LNCaP clone FGC (cell line): ENCODE results near the gene HPS1.
A peak's percentile ranks its signal among the peaks of the same experiment; 100 is the strongest.

ENCODE experiments used
- DNase-seq: peaks from one replicate; pipeline ENCODE4 v3.0.0-alpha.2; 2011; ENCODE audit warnings: low read depth
- H3K4me3 ChIP-seq: 2 replicates; pipeline ENCODE4 v1.5.1; 2011; ENCODE audit warnings: mild to moderate bottlenecking, low read depth, low read length, control low read depth
- CTCF ChIP-seq: IDR thresholded peaks from 2 replicates; pipeline ENCODE4 v1.5.1; 2012; ENCODE audit warnings: mild to moderate bottlenecking; ENCODE audit not compliant: control insufficient read depth, insufficient read depth; ENCODE audit errors: extremely low read depth

HPS1 gene

DNA sequence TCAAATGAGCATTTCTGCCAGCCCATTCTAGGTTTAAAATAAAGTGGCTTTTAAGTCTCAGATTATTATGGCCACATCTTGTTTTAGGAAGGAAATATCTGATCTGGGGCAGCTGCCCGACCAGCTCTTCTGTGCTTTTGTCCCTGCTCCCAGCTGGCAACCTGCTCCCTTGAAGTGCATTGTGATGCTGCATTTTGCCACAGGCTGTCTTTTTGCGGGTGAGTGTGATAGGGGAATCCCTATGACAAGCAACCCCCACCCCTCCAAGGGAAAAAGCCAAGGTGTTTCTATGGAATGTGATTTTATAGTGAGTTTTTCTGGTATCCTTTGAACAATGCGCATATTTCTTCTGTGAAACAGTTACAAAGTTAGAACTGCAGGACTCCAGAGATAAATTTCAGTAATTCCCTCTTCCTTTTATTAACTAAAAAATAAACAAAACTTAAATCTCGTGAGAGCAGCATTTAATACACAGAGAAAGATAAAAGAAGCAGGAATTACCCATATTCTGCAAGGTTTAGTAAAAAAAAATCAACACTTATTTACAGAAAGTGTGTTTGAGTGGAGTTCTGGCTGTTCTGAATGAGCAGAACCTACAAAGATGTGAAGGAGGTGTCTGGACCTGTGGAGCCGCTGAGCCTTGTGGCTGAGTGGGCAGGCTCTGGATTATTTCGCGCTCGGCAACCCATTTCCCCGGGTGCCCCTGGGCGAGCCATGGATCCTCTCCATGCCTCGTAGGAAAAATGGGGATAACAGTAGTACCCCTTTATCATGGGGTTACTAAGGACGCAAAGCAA lies 10.1 kb upstream of the HPS1 start:
- H3K4me3 ChIP-seq = no peak overlapping the region
- no peak for TF ChIP-seq CTCF
- DNase-seq = no peak

DNA sequence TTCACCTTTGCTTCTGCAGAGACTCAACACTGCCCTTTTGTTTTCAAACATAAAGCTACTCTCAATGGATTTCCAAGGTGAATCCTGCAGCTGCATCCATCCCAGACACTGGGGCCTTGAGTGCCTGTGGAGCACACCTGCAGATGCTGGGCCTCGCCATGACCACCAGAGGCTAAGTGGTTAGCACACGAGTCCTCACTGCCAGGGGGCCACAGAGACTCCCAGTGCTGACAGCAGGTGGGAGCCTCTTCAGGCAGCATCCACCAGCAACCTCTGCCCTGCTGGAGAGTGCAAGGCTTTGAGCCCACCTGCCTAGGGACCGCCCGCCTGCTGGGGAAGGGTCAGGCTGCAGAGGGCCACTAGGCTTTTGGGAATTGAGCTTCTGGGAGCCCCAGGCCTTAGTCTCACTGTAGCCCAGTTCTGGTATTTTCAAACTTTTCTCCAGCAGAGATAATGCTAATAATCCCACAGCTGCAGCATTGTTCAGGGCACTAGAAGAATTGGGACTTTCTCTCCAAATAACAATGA lies 9.4 kb upstream of the HPS1 start:
- no peak for DNase-seq
- no peak for TF ChIP-seq CTCF
- no peak overlapping the region for H3K4me3 ChIP-seq

DNA sequence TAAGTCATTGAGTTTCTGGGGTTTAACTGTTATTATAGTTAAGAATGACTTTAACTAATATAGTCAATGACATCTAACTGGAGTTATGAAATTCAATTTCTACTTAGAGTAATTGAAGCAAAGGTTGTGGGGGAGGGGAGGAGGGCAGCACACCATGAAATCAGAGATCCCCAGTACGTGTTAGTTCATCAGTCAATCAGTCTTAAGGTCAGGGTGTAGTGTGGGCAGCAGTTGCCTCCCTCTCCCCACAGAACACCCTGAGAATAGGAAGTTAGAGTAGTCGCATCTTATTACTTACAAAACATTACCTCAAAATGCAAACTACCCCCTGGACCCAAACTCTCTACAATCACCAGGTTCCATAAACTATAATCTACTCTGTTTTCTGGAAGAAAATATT lies 7.0 kb upstream of the HPS1 start:
- no peak for DNase-seq
- no peak for TF ChIP-seq CTCF
- H3K4me3 ChIP-seq = no peak overlapping the region

- no peak overlapping the region for H3K4me3 ChIP-seq
- no peak for TF ChIP-seq CTCF
- DNase-seq = no peak
Measured at GRCh38 chr10:98450618-98451017, 3.9 kb upstream of the HPS1 start.

DNA sequence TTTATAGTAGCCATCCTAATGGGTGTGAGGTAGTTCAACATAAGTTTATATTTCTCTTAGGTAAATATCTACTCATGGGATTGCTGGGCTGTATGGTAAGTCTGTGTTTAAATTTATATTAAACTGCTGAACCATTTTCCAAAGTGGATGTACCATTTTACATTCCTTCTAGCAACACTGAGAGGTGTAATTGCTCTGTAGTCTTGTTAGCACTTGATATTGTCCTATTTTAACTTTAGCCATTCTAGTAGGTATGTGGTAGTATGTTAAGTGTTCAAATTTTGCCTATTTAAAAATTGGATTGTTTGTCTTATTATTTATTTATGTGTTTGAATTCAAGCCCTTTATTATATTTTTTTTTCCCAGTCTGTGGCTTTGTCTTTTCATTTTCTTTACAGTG lies 2.6 kb upstream of the HPS1 start:
- no peak overlapping the region for H3K4me3 ChIP-seq
- TF ChIP-seq CTCF = no peak
- no peak for DNase-seq

GRCh38 chr10:98446151-98446660 lies 529 bp downstream of the HPS1 start:
- TF ChIP-seq CTCF = no peak
- peak overlapping the region; percentile 74 for H3K4me3 ChIP-seq
- DNase-seq = no peak
